ENCODE measurements around the gene SUMO3.

Gene SUMO3

GRCh38 chr21:44805859-44806258, 12.0 kb downstream of the SUMO3 start:
- Histone ChIP-seq H3K4me2 (no peak overlapping the region), H3K79me2 (ENCODE audit: insufficient read depth, low read depth) (peaks cover 16% of the 10 kb centered on the region)

GRCh38 chr21:44805226-44805625, 12.6 kb downstream of the SUMO3 start:
- TF ChIP-seq CTCF (conservative IDR thresholded peaks at IDR 0.05; ENCODE audit: low read depth, low read length) = no peak
- Histone ChIP-seq H3K4me1 (ENCODE audit: low read depth, poor library complexity, severe bottlenecking) (peaks cover 14% of the 10 kb centered on the region), H3K36me3 (ENCODE audit: insufficient read depth) (peaks cover 18% of the 10 kb centered on the region; the same call in 1 of the 2 replicates), H3K4me2 (no peak overlapping the region), H3K9ac (no peak overlapping the region), H3K27ac (no peak overlapping the region), H3K4me3 (IDR thresholded peaks at IDR 0.05; ENCODE audit: insufficient read depth, low read depth, low read length) (no peak overlapping the region), H2AFZ (ENCODE audit: low read depth) (no peak overlapping the region), H3K27me3 (ENCODE audit: insufficient read depth, low read depth) (no peaks in the 10 kb centered on the region), H3K79me2 (ENCODE audit: insufficient read depth, low read depth) (peaks cover 23% of the 10 kb centered on the region), H4K20me1 (ENCODE audit: insufficient read depth) (peaks cover 3% of the 10 kb centered on the region; the same call in 1 of the 2 replicates)

More at GRCh38 chr21:44805859-44806258, 12.0 kb downstream of the SUMO3 start:
- Histone ChIP-seq H2AFZ (ENCODE audit: low read depth) (no peak overlapping the region), H3K36me3 (ENCODE audit: insufficient read depth) (peaks cover 18% of the 10 kb centered on the region; the same call in 1 of the 2 replicates), H3K9ac (no peak overlapping the region), H4K20me1 (ENCODE audit: insufficient read depth) (no peaks in the 10 kb centered on the region), H3K27ac (no peak overlapping the region), H3K27me3 (ENCODE audit: insufficient read depth, low read depth) (no peaks in the 10 kb centered on the region), H3K4me3 (IDR thresholded peaks at IDR 0.05; ENCODE audit: insufficient read depth, low read depth, low read length) (no peak overlapping the region), H3K4me1 (ENCODE audit: low read depth, poor library complexity, severe bottlenecking) (peaks cover 9% of the 10 kb centered on the region)
- no peak for TF ChIP-seq CTCF (conservative IDR thresholded peaks at IDR 0.05; ENCODE audit: low read depth, low read length)

GRCh38 chr21:44804762-44805161, 13.1 kb downstream of the SUMO3 start:
- no peak for TF ChIP-seq CTCF (conservative IDR thresholded peaks at IDR 0.05; ENCODE audit: low read depth, low read length)
- peaks cover 18% of the 10 kb centered on the region; the same call in 1 of the 2 replicates for H3K36me3 ChIP-seq (ENCODE audit: insufficient read depth)
- no peak overlapping the region for H2AFZ ChIP-seq (ENCODE audit: low read depth)
- H3K9ac ChIP-seq = no peak overlapping the region
- H3K27me3 ChIP-seq (ENCODE audit: insufficient read depth, low read depth) = no peaks in the 10 kb centered on the region
- H3K4me1 ChIP-seq (ENCODE audit: low read depth, poor library complexity, severe bottlenecking) = peaks cover 19% of the 10 kb centered on the region
- H3K79me2 ChIP-seq (ENCODE audit: insufficient read depth, low read depth) = peaks cover 27% of the 10 kb centered on the region
- H4K20me1 ChIP-seq (ENCODE audit: insufficient read depth) = peaks cover 7% of the 10 kb centered on the region; the same call in 1 of the 2 replicates
- H3K4me2 ChIP-seq = no peak overlapping the region
- no peak overlapping the region for H3K4me3 ChIP-seq (IDR thresholded peaks at IDR 0.05; ENCODE audit: insufficient read depth, low read depth, low read length)
- no peak overlapping the region for H3K27ac ChIP-seq

- H3K4me1 ChIP-seq (ENCODE audit: low read depth, poor library complexity, severe bottlenecking) = peaks cover 30% of the 10 kb centered on the region
- H3K27me3 ChIP-seq (ENCODE audit: insufficient read depth, low read depth) = no peaks in the 10 kb centered on the region
- H4K20me1 ChIP-seq (ENCODE audit: insufficient read depth) = peaks cover 17% of the 10 kb centered on the region; the same call in 1 of the 2 replicates
- H3K9ac ChIP-seq = no peak overlapping the region
- no peak for TF ChIP-seq CTCF (conservative IDR thresholded peaks at IDR 0.05; ENCODE audit: low read depth, low read length)
- H3K4me3 ChIP-seq (IDR thresholded peaks at IDR 0.05; ENCODE audit: insufficient read depth, low read depth, low read length) = no peak overlapping the region
- H3K4me2 ChIP-seq = peak overlapping the region; percentile 66; the same call in 1 of the 2 replicates
- H3K27ac ChIP-seq = no peak overlapping the region
- H2AFZ ChIP-seq (ENCODE audit: low read depth) = no peak overlapping the region
- peaks cover 38% of the 10 kb centered on the region for H3K79me2 ChIP-seq (ENCODE audit: insufficient read depth, low read depth)
- H3K36me3 ChIP-seq (ENCODE audit: insufficient read depth) = peaks cover 25% of the 10 kb centered on the region; the same call in 1 of the 2 replicates
Measured at GRCh38 chr21:44803651-44804050, 14.2 kb downstream of the SUMO3 start.
